Endothelial cell of umbilical vein (primary cell): ENCODE measurements around the gene MACROD2. TPM values are rescaled to one million over a fixed set of nuclear protein-coding genes. Genes with fewer than 3 reads are reported as not detected.

ENCODE experiments used
- BruUV-seq: library from RNA; stranded (reverse); fragments of 400-500 nt; replicated peaks from 2 replicates; lab custom pipeline; 2021; lab: Mats Ljungman, UMichigan
- CTCF ChIA-PET: fragments of 300-600, 350-600 bp; sonication (Branson Sonifier 250); formaldehyde crosslinking; loops from one replicate; lab custom pipeline; 2021; ENCODE audit warnings: antibody characterized with exemption, inconsistent platforms; lab: Charles Lee
- POLR2A ChIA-PET: fragments of 300-600, 350-600 bp; sonication (Branson Sonifier 250); formaldehyde crosslinking; loops from one replicate; lab custom pipeline; 2021; ENCODE audit warnings: antibody characterized with exemption, inconsistent platforms; lab: Charles Lee
- DNase-seq: peaks from one replicate; pipeline ENCODE4 v3.0.0-alpha.2; 2011; ENCODE audit warnings: low read depth, low spot score
- FAIRE-seq: peaks from 2 replicates; lab custom pipeline; 2011; peaks lifted over from hg19 to GRCh38; lab: Jason Lieb, UNC
- H2AFZ ChIP-seq: 2 replicates; pipeline ENCODE4 v1.6.0; 2012; ENCODE audit warnings: low read depth, low read length, control low read depth, inconsistent platforms
- H3K27ac ChIP-seq: 2 replicates; pipeline ENCODE4 v1.5.1; 2011; ENCODE audit warnings: low read depth, mild to moderate bottlenecking, control low read depth, low read length, moderate library complexity; ENCODE audit not compliant: insufficient read depth
- H3K27me3 ChIP-seq, 2 experiments: 2 replicates each; pipeline versions ENCODE4 v1.6.0 to v1.6.1; 2011; ENCODE audit warnings: low read length in 2 of 2, mixed read lengths in 1 of 2; ENCODE audit not compliant: control insufficient read depth in 2 of 2, insufficient read depth in 2 of 2
- H3K36me3 ChIP-seq, 2 experiments: 2 replicates in 1 of 2; 3 replicates in 1 of 2; pipeline ENCODE4 v1.5.1; 2011; ENCODE audit warnings: low read length in 2 of 2, mild to moderate bottlenecking in 1 of 2, moderate library complexity in 1 of 2; ENCODE audit not compliant: control insufficient read depth in 2 of 2, insufficient read depth in 2 of 2; ENCODE audit errors: extremely low read depth in 1 of 2
- H3K4me1 ChIP-seq: 3 replicates; pipeline ENCODE4 v1.5.1; 2011; ENCODE audit warnings: mild to moderate bottlenecking, low read length; ENCODE audit not compliant: control insufficient read depth, insufficient read depth; ENCODE audit errors: extremely low read depth
- H3K4me2 ChIP-seq: 2 replicates; pipeline ENCODE4 v1.6.1; 2011; ENCODE audit warnings: low read length, control low read depth, mixed read lengths; ENCODE audit not compliant: insufficient read depth
- H3K4me3 ChIP-seq, 3 experiments: fragments of 200-600 bp in 1 of 3; sonication (generic), shearing (Covaris generic) in 1 of 3; replicated peaks in 1 of 3; 2 replicates each; pipeline ENCODE4 v1.5.1; 2011 to 2016; ENCODE audit warnings: control low read depth in 3 of 3, low read length in 3 of 3, mild to moderate bottlenecking in 2 of 3, inconsistent platforms in 1 of 3, low read depth in 1 of 3, moderate library complexity in 1 of 3; ENCODE audit not compliant: insufficient read depth in 1 of 3
- H3K79me2 ChIP-seq: 2 replicates; pipeline ENCODE4 v1.6.0; 2012; ENCODE audit warnings: low read length, inconsistent platforms; ENCODE audit not compliant: control insufficient read depth, insufficient read depth
- H3K9ac ChIP-seq: replicated peaks from 2 replicates; pipeline ENCODE3; 2011; ENCODE audit warnings: low read length, control low read depth; ENCODE audit not compliant: insufficient read depth; ENCODE audit errors: extremely low read depth
- H3K9me1 ChIP-seq: replicated peaks from 3 replicates; pipeline ENCODE4 v1.6.0; 2011; ENCODE audit warnings: mild to moderate bottlenecking, low read length; ENCODE audit not compliant: control insufficient read depth, insufficient read depth; ENCODE audit errors: extremely low read depth
- H3K9me3 ChIP-seq: replicated peaks from 2 replicates; pipeline ENCODE4 v1.5.1; 2012; ENCODE audit warnings: low read length, inconsistent platforms; ENCODE audit not compliant: control insufficient read depth, insufficient read depth
- H4K20me1 ChIP-seq: replicated peaks from 2 replicates; pipeline ENCODE3; 2011; ENCODE audit warnings: mild to moderate bottlenecking, low read length; ENCODE audit not compliant: control insufficient read depth, insufficient read depth; ENCODE audit errors: extremely low read depth
- CTCF ChIP-seq, 2 donors: IDR thresholded peaks; 1 replicate in 1 of 2; 2 replicates in 1 of 2; pipeline ENCODE4 v1.5.1; 2011; ENCODE audit warnings: low read length in 2 of 2, mild to moderate bottlenecking in 2 of 2, moderate library complexity in 2 of 2, control low read depth in 1 of 2, inconsistent platforms in 1 of 2, low read depth in 1 of 2; ENCODE audit not compliant: insufficient read depth in 1 of 2; ENCODE audit errors: extremely low read depth in 1 of 2
- EZH2 ChIP-seq: IDR thresholded peaks from 2 replicates; pipeline ENCODE4 v1.6.1; 2012; ENCODE audit warnings: borderline replicate concordance, low read depth, mild to moderate bottlenecking, moderate library complexity, low read length, inconsistent platforms; ENCODE audit not compliant: severe bottlenecking
- FOS ChIP-seq: IDR thresholded peaks from 2 replicates; pipeline ENCODE4 v1.6.1; 2011; ENCODE audit warnings: mild to moderate bottlenecking, low read length, moderate library complexity, borderline replicate concordance; ENCODE audit not compliant: insufficient read depth
- GATA2 ChIP-seq: IDR thresholded peaks from 2 replicates; pipeline ENCODE4 v1.7.0; 2011; ENCODE audit warnings: low read depth, mild to moderate bottlenecking, moderate library complexity, mixed read lengths, low read length; ENCODE audit not compliant: insufficient read length, insufficient read depth
- JUN ChIP-seq: IDR thresholded peaks from 2 replicates; pipeline ENCODE4 v1.6.1; 2011; ENCODE audit warnings: borderline replicate concordance, low read depth; ENCODE audit not compliant: insufficient read length, insufficient read depth
- MAX ChIP-seq: IDR thresholded peaks from 2 replicates; pipeline ENCODE4 v1.6.1; 2011; ENCODE audit not compliant: insufficient read depth, insufficient read length
- MYC ChIP-seq: IDR thresholded peaks from one replicate; pipeline ENCODE4 v1.6.1; 2011; ENCODE audit warnings: mild to moderate bottlenecking, low read depth, low read length
- POLR2A ChIP-seq: IDR thresholded peaks from 2 replicates; pipeline ENCODE4 v1.6.1; 2012; ENCODE audit warnings: low read depth, mild to moderate bottlenecking, control low read depth, low read length
- POLR2AphosphoS5 ChIP-seq: IDR thresholded peaks from 2 replicates; pipeline ENCODE4 v1.6.1; 2012; ENCODE audit warnings: low read depth, mild to moderate bottlenecking, control low read depth, low read length, moderate library complexity; ENCODE audit not compliant: insufficient read depth
- dilution Hi-C: fragments of 300-500 bp; cut with MboI; formaldehyde crosslinking; loops from one replicate; pipeline ENCODE4 v1.15.0; 2019; ENCODE audit warnings: low sequenced_read_pairs; ENCODE audit not compliant: extremely low pct_ligation_motif_present
- intact Hi-C: fragments of 100-400 bp; cut with micrococcal nuclease; formaldehyde crosslinking; loops from one replicate; pipeline ENCODE4 v1.10.0; 2022
- polyA plus RNA-seq, 4 experiments: library from polyadenylated mRNA; depleted of rRNA in 3 of 4; stranded (reverse) in 3 of 4; unstranded in 1 of 4; fragments of >200 nt; gene quantifications; 2 replicates each; pipeline versions ENCODE4 v1.2.1 to v1.2.3, GENCODE V29; 2011 to 2012; ENCODE audit warnings: missing spikeins in 1 of 4
- total RNA-seq: library from RNA; stranded (reverse); gene quantifications from 2 replicates; pipeline ENCODE4 v1.2.3, GENCODE V29; 2021

Gene MACROD2
- total and polyA plus RNA-seq, 2 donors (not counting 3 experiments of a cell fraction or from before 2014, with no cell fraction given), result 0.11 to 0.73 TPM

DNA sequence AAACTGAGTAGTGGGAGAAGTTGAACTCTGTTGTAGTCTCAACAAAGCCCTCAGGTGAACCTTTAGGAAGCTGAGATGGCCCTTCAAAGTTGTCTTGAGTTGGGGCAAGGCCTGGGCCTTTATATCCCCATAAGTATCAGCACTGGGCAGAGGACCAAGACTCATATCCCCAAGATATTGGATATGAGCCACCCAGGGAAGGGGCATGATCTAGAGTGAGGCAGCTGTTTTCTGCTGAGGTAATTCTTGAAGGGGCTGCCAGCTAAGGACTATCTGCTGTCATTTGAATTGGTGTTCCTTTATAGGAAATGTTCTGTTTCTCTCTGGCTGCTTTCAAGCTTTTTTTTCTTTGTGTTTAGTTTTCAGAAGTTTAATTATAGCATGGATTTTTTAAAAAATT lies 482.8 kb downstream of the MACROD2 start:
- POLR2A ChIA-PET, result no interaction called here
- H4K20me1 ChIP-seq, result no peaks in the 10 kb centered on the region
- FAIRE-seq, result no peak
- no peak overlapping the region for H3K27ac ChIP-seq
- H3K9me3 ChIP-seq, result no peaks in the 10 kb centered on the region
- H3K4me3 ChIP-seq, result no peak overlapping the region
- intact Hi-C loops, result no loop called here
- no TSS peak for BruUV-seq
- no peak overlapping the region for H3K4me2 ChIP-seq
- dilution Hi-C loops, result no loop called here
- no peaks in the 10 kb centered on the region for H3K27me3 ChIP-seq
- no peak overlapping the region for H2AFZ ChIP-seq
- CTCF ChIA-PET, result no interaction called here
- H3K4me1 ChIP-seq, result peaks cover 5% of the 10 kb centered on the region
- no peak overlapping the region for H3K9ac ChIP-seq
- H3K9me1 ChIP-seq, result no peaks in the 10 kb centered on the region
- no peak for DNase-seq
- no peaks in the 10 kb centered on the region for H3K36me3 ChIP-seq
- TF ChIP-seq MYC, result no peak
- no peak for TF ChIP-seq POLR2A
- TF ChIP-seq GATA2, result no peak
- TF ChIP-seq FOS, result no peak
- no peak for TF ChIP-seq EZH2
- TF ChIP-seq POLR2AphosphoS5, result no peak
- TF ChIP-seq CTCF (IDR thresholded peaks at IDR 0.05; ENCODE audit: extremely low read depth in 1 of 2, insufficient read depth in 1 of 2, low read depth in 1 of 2, low read length in 2 of 2), result no peak
- TF ChIP-seq MAX, result no peak
- TF ChIP-seq JUN, result no peak
- no peaks in the 10 kb centered on the region for H3K79me2 ChIP-seq
